ENCODE measurements around the gene PANX1. TPM values are rescaled to one million over a fixed set of nuclear protein-coding genes. Genes with fewer than 3 reads are reported as not detected.

The PANX1 gene
- total and polyA plus RNA-seq, 2 donors (not counting 1 experiment from before 2014, with no cell fraction given): 4.2 to 10.3 TPM

GRCh38 chr11:94132823-94133408, 4.3 kb downstream of the PANX1 start:
- peaks cover 0 to 8% (median 0%) of the 10 kb centered on the region in 3 donors for H3K9me3 ChIP-seq (ENCODE audit: control extremely low read depth in 1 of 3, control insufficient read depth in 2 of 3, insufficient read depth in 1 of 3, low read length in 2 of 3)
- POLR2A ChIA-PET: no interaction called here
- no peaks in the 10 kb centered on the region for H3K27me3 ChIP-seq (replicated peaks in 1 of 4; ENCODE audit: control extremely low read depth in 1 of 4, control insufficient read depth in 3 of 4, insufficient read depth in 4 of 4, low read length in 3 of 4)
- DNase-seq: no peak
- no peak overlapping the region for H3K4me3 ChIP-seq (ENCODE audit: control extremely low read depth in 1 of 5, extremely low read depth in 1 of 5, insufficient read depth in 1 of 5, low read depth in 2 of 5, low read length in 4 of 5)
- peaks cover 32 to 57% of the 10 kb centered on the region in 2 donors for H3K4me1 ChIP-seq (ENCODE audit: control insufficient read depth in 2 of 2, insufficient read depth in 2 of 2, low read length in 2 of 2)
- no peaks in the 10 kb centered on the region for H3K36me3 ChIP-seq (replicated peaks in 1 of 2; ENCODE audit: control extremely low read depth in 1 of 2, control insufficient read depth in 1 of 2, extremely low read depth in 1 of 2, insufficient read depth in 2 of 2, low read length in 1 of 2)
- no peak overlapping the region for H3K9ac ChIP-seq (ENCODE audit: low read length)
- intact Hi-C loops (cut with micrococcal nuclease): no loop called here
- H3K4me3 Mint-ChIP-seq: no peak overlapping the region
- WGBS (ENCODE audit: insufficient coverage): 100% methylated on average over 2 of the region's 4 CpGs
- peaks cover 12% of the 10 kb centered on the region for H4K20me1 ChIP-seq (ENCODE audit: control insufficient read depth, insufficient read depth, low read length, poor library complexity, severe bottlenecking)
- H2AFZ ChIP-seq (ENCODE audit: insufficient read depth, low read depth, low read length, poor library complexity, severe bottlenecking): no peak overlapping the region
- H3K4me1 Mint-ChIP-seq: peaks cover 50% of the 10 kb centered on the region
- no peak overlapping the region for H3K4me2 ChIP-seq (replicated peaks; ENCODE audit: low read depth, low read length, poor library complexity, severe bottlenecking)
- ATAC-seq (ENCODE audit: low read depth): no peak
- no peaks in the 10 kb centered on the region for H3K9me3 Mint-ChIP-seq (ENCODE audit: insufficient read depth)
- H3K27ac ChIP-seq (ENCODE audit: low read length in 2 of 2): no peak overlapping the region
- CTCF ChIA-PET: no interaction called here
- TF ChIP-seq EZH2 (IDR thresholded peaks at IDR 0.05; ENCODE audit: borderline replicate concordance, insufficient read depth, low read depth, low read length, poor library complexity, severe bottlenecking): no peak
- TF ChIP-seq CTCF (IDR thresholded peaks at IDR 0.05): no peak
- H3K79me2 ChIP-seq (ENCODE audit: control insufficient read depth, insufficient read depth, low read length): peaks cover 71% of the 10 kb centered on the region
- H3K27ac Mint-ChIP-seq: peak overlapping the region; percentile 47
- no peaks in the 10 kb centered on the region for H3K27me3 Mint-ChIP-seq

GRCh38 chr11:94133752-94134151, 5.1 kb downstream of the PANX1 start:
- H3K9ac ChIP-seq (ENCODE audit: low read length): no peak overlapping the region
- H3K27me3 Mint-ChIP-seq: no peaks in the 10 kb centered on the region
- POLR2A ChIA-PET: no interaction called here
- H3K9me3 Mint-ChIP-seq (ENCODE audit: insufficient read depth): no peaks in the 10 kb centered on the region
- TF ChIP-seq CTCF (IDR thresholded peaks at IDR 0.05) (no peak), EZH2 (IDR thresholded peaks at IDR 0.05; ENCODE audit: borderline replicate concordance, insufficient read depth, low read depth, low read length, poor library complexity, severe bottlenecking) (no peak)
- no peak overlapping the region for H3K4me3 Mint-ChIP-seq
- H3K4me1 ChIP-seq (ENCODE audit: control insufficient read depth in 2 of 2, insufficient read depth in 2 of 2, low read length in 2 of 2): peaks cover 29 to 54% of the 10 kb centered on the region in 2 donors
- intact Hi-C loops (cut with micrococcal nuclease): no loop called here
- CTCF ChIA-PET: no interaction called here
- H4K20me1 ChIP-seq (ENCODE audit: control insufficient read depth, insufficient read depth, low read length, poor library complexity, severe bottlenecking): peaks cover 12% of the 10 kb centered on the region
- H3K4me3 ChIP-seq (ENCODE audit: control extremely low read depth in 1 of 5, extremely low read depth in 1 of 5, insufficient read depth in 1 of 5, low read depth in 2 of 5, low read length in 4 of 5): no peak overlapping the region
- peaks cover 71% of the 10 kb centered on the region for H3K79me2 ChIP-seq (ENCODE audit: control insufficient read depth, insufficient read depth, low read length)
- H2AFZ ChIP-seq (ENCODE audit: insufficient read depth, low read depth, low read length, poor library complexity, severe bottlenecking): no peak overlapping the region
- WGBS (ENCODE audit: insufficient coverage): 100% methylated on average over 3 of the region's 4 CpGs
- peak overlapping the region; percentile 47 for H3K27ac Mint-ChIP-seq
- no peak overlapping the region for H3K4me2 ChIP-seq (replicated peaks; ENCODE audit: low read depth, low read length, poor library complexity, severe bottlenecking)
- H3K9me3 ChIP-seq (ENCODE audit: control extremely low read depth in 1 of 3, control insufficient read depth in 2 of 3, insufficient read depth in 1 of 3, low read length in 2 of 3): peaks cover 0 to 8% (median 0%) of the 10 kb centered on the region in 3 donors
- DNase-seq: no peak
- ATAC-seq (ENCODE audit: low read depth): no peak
- H3K36me3 ChIP-seq (replicated peaks in 1 of 2; ENCODE audit: control extremely low read depth in 1 of 2, control insufficient read depth in 1 of 2, extremely low read depth in 1 of 2, insufficient read depth in 2 of 2, low read length in 1 of 2): no peaks in the 10 kb centered on the region
- no peak overlapping the region for H3K27ac ChIP-seq (ENCODE audit: low read length in 2 of 2)
- H3K27me3 ChIP-seq (replicated peaks in 1 of 4; ENCODE audit: control extremely low read depth in 1 of 4, control insufficient read depth in 3 of 4, insufficient read depth in 4 of 4, low read length in 3 of 4): no peaks in the 10 kb centered on the region
- peaks cover 48% of the 10 kb centered on the region for H3K4me1 Mint-ChIP-seq

All from B cell (primary cell).